ENCODE data around the gene GRAMD4.
"Not testable (repeated sequence)": the region's sequence is repeated elsewhere in the genome, so short reads cannot be mapped to it uniquely, and the experiment has no call there.

Gene GRAMD4

DNA sequence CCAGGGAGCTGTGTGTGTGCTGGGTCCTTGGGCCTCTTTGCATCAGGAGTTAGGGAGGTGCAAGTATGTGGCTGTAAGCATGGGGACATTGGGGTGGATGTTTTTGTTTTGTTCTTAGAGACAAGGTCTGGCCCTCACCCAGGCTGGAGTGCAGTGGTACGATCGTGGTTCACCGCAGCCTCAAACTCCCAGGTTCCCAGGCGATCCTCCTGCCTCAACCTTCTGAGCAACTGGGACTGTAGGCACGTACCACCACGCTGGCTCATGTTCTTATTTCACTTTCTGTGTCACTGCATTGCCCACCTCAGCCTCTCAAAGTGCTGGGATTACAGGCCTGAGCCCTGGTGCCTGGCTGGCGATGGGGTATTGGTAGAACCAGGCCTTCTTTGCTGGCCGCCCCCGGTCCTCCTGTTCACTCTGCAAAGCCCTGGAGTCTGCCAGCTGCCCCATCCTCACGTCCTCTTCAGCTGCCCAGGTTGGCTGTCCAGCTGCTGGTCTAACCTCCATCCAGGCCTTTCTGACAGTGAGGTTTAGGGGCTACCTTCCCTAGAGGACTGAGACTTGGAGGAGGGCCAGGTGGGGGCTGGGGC is 851 bp upstream of the GRAMD4 start:
- peaks cover 44% of the 10 kb centered on the region for H3K4me1 ChIP-seq (ENCODE audit: control insufficient read depth, insufficient read depth, low read length)

DNA sequence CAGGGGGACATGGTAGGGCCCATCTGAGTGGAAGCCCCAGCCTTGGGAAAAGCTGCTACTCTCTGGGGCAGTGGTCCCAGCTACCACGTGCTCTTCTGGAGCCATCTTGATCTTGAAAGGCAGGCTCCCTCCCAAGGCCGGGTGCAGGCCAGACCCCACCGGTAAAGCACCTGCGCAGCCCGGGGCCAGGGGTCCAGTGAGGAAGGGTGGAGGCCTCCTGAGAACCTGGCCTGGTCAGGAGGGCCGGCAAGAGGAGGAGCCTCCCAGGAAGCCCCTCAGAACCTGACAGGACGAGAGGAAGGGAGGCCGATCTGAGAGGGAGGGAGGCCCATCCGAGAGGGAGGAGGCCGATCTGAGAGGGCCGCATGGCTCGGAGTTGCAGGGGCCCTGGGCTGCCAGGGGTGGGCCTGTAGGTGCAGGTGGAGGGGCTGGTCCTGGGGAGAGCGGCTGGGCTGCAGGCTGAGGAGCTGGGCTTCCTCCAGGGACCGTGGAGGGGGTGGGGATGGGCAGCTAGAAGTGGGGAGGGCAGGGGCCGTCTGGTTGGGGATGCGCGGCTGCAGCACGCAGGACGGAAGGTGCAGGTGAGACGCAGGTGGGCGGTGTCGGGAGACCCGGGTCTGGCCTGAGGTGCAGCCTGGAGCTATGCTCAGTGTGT is 529 bp downstream of the GRAMD4 start:
- Histone ChIP-seq H3K9me3 (ENCODE audit: control insufficient read depth, low read length) (no peaks in the 10 kb centered on the region), H3K4me1 (ENCODE audit: control insufficient read depth, insufficient read depth, low read length) (peaks cover 48% of the 10 kb centered on the region), H3K36me3 (ENCODE audit: control insufficient read depth, insufficient read depth, low read length) (no peaks in the 10 kb centered on the region), H3K27me3 (ENCODE audit: control insufficient read depth, insufficient read depth, low read length) (no peaks in the 10 kb centered on the region), H3K9ac (ENCODE audit: low read length) (no peak overlapping the region), H3K4me3 (ENCODE audit: low read length) (no peak overlapping the region)

More for the DNA sequence above, 851 bp upstream of the GRAMD4 start:
- Histone ChIP-seq H3K9me3 (ENCODE audit: control insufficient read depth, low read length) (no peaks in the 10 kb centered on the region), H3K36me3 (ENCODE audit: control insufficient read depth, insufficient read depth, low read length) (no peaks in the 10 kb centered on the region), H3K4me3 (ENCODE audit: low read length) (no peak overlapping the region), H3K27me3 (ENCODE audit: control insufficient read depth, insufficient read depth, low read length) (no peaks in the 10 kb centered on the region), H3K9ac (ENCODE audit: low read length) (no peak overlapping the region)

DNA sequence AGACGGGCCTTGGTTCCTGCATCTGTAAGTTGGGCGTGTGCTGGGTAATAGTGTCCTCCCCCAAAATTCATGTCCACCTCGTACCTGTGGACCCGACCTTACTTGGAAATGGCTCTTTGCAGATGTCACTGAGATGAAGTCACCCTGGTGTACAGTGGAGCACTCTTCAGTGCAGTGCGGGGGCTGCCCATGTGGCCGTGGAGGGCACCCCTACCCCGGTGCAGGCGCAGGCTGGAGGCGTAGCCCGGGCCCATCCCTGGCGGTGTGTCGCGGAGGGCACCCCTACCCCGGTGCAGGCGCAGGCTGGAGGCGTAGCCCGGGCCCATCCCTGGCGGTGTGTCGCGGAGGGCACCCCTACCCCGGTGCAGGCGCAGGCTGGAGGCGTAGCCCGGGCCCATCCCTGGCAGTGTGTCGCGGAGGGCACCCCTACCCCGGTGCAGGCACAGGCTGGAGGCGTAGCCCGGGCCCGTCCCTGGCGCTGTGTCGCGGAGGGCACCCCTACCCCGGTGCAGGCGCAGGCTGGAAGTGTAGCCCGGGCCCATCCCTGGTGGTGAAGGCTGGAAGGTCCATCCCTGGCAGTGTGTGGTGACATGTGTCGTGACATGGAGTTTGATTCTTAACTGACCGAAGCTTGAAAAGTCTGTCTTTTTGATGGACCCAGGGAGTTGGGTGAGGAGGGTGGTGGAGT is 1.2 kb downstream of the GRAMD4 start:
- peaks cover 48% of the 10 kb centered on the region for H3K4me1 ChIP-seq (ENCODE audit: control insufficient read depth, insufficient read depth, low read length)
- not testable (repeated sequence) for H3K4me3 ChIP-seq (ENCODE audit: low read length); H3K27me3 ChIP-seq (ENCODE audit: control insufficient read depth, insufficient read depth, low read length); H3K9ac ChIP-seq (ENCODE audit: low read length); H3K36me3 ChIP-seq (ENCODE audit: control insufficient read depth, insufficient read depth, low read length); H3K9me3 ChIP-seq (ENCODE audit: control insufficient read depth, low read length)

DNA sequence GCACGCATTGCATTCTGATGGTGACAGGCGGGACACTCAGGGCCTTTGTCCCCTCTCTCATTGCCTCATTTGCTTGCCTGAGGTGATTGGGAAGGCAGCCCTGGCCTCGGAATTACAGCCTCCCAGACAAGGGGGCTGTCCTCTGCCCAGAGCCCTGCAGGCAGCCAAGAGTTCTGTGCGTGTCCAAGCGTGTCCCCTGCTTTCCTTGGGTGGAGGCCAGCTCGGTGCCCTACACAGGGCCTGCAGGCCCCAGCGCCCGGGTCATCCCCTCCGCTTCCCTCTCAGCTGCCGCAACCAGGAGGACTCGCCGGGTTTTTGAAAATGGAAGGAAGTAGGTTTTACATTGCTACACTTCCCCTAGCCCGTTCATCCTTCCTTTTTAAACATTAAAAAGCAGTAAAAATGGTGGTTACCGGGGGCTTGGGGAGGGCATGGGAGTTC is 1.9 kb downstream of the GRAMD4 start:
- Histone ChIP-seq H3K9ac (ENCODE audit: low read length) (no peak overlapping the region), H3K4me3 (ENCODE audit: low read length) (no peak overlapping the region), H3K9me3 (ENCODE audit: control insufficient read depth, low read length) (no peaks in the 10 kb centered on the region), H3K27me3 (ENCODE audit: control insufficient read depth, insufficient read depth, low read length) (no peaks in the 10 kb centered on the region), H3K4me1 (ENCODE audit: control insufficient read depth, insufficient read depth, low read length) (peaks cover 45% of the 10 kb centered on the region), H3K36me3 (ENCODE audit: control insufficient read depth, insufficient read depth, low read length) (no peaks in the 10 kb centered on the region)

DNA sequence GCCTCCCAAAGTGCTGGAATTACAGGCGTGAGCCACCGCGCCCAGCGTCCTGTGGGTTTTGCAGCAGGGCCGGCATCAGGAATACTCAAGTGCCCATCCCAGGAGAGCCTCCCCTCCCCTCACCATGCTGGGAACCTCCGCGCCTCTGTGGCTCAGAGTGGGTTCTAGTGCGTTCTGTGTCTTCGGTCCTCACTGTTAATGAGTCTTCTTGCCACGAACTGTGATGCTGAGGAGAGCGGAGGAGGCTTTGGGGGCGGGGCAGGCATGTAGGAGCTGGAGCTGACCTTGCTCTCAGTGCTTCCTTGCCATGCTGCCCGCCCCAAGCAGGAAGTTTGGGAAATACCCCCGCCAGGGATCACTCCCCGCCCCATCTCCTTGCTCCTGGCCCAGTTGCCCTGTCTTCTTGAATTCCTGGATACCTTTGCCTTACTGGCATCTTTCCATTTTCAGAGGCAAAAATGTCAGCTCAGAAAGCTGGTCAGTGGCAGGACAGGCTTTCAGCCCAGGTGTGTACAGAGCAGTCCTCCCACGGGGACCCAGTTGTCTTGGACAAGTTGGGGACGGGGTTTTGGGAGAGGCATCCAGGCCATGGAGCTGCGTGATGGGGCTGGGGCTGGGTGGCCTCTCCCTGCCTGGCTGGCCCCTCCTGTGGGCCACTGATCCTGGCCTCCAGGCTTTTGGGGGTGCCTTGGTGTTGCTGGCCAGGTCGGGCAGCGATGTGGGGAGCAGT is 5.1 kb downstream of the GRAMD4 start:
- no peaks in the 10 kb centered on the region for H3K36me3 ChIP-seq (ENCODE audit: control insufficient read depth, insufficient read depth, low read length)
- H3K9me3 ChIP-seq (ENCODE audit: control insufficient read depth, low read length): no peaks in the 10 kb centered on the region
- peaks cover 14% of the 10 kb centered on the region for H3K4me1 ChIP-seq (ENCODE audit: control insufficient read depth, insufficient read depth, low read length)
- H3K27me3 ChIP-seq (ENCODE audit: control insufficient read depth, insufficient read depth, low read length): no peaks in the 10 kb centered on the region
- H3K4me3 ChIP-seq (ENCODE audit: low read length): no peak overlapping the region
- no peak overlapping the region for H3K9ac ChIP-seq (ENCODE audit: low read length)

DNA sequence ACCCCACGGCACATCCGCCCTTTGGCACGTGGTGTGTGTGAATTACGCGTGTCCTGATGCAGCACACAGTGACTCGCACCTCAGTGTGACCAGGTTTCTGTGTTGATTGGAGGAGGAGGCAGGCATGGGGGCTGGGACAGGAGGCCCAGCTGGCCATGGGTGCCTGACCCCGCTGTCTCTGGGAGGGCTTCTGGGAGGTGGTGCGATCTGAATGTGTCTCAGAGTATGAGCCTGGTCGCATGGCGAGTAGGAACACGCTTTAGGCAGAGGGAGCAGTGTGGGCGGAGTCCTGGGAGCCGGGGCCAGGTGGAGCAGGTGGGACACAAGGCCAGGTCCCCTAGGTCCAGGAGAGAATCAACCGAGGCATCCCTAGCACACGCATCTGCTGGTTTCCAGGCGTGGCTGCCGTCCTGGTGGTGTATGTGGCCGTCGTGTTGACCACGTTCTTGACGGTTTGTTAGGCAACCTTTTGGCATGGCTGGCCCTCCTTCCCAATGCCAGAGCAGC is 5.7 kb downstream of the GRAMD4 start:
- H3K4me1 ChIP-seq (ENCODE audit: control insufficient read depth, insufficient read depth, low read length): peaks cover 11% of the 10 kb centered on the region
- no peaks in the 10 kb centered on the region for H3K9me3 ChIP-seq (ENCODE audit: control insufficient read depth, low read length)
- no peak overlapping the region for H3K4me3 ChIP-seq (ENCODE audit: low read length)
- no peak overlapping the region for H3K9ac ChIP-seq (ENCODE audit: low read length)
- no peaks in the 10 kb centered on the region for H3K36me3 ChIP-seq (ENCODE audit: control insufficient read depth, insufficient read depth, low read length)
- no peaks in the 10 kb centered on the region for H3K27me3 ChIP-seq (ENCODE audit: control insufficient read depth, insufficient read depth, low read length)

DNA sequence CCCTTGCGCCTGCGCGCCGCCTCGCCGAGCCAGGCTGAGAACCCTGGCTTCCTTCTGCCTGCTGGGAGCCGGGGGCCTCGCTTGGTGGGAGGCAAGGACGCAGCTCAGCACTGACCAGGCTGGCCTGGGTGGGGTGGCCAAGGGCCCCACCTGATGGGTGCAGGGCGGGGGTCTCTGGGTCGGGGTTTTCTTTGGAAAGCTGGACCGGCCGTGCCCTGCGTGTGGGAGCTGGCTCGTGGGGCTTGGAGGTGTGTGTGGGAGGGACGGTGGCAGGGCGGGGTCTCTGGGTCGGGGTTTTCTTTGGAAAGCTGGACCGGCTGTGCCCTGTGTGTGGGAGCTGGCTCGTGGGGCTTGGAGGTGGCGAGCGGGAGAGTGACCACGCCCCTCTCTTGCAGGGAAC is 6.2 kb downstream of the GRAMD4 start:
- H3K9ac ChIP-seq (ENCODE audit: low read length): no peak overlapping the region
- no peaks in the 10 kb centered on the region for H3K9me3 ChIP-seq (ENCODE audit: control insufficient read depth, low read length)
- peaks cover 10% of the 10 kb centered on the region for H3K4me1 ChIP-seq (ENCODE audit: control insufficient read depth, insufficient read depth, low read length)
- H3K36me3 ChIP-seq (ENCODE audit: control insufficient read depth, insufficient read depth, low read length): no peaks in the 10 kb centered on the region
- no peaks in the 10 kb centered on the region for H3K27me3 ChIP-seq (ENCODE audit: control insufficient read depth, insufficient read depth, low read length)
- H3K4me3 ChIP-seq (ENCODE audit: low read length): no peak overlapping the region

DNA sequence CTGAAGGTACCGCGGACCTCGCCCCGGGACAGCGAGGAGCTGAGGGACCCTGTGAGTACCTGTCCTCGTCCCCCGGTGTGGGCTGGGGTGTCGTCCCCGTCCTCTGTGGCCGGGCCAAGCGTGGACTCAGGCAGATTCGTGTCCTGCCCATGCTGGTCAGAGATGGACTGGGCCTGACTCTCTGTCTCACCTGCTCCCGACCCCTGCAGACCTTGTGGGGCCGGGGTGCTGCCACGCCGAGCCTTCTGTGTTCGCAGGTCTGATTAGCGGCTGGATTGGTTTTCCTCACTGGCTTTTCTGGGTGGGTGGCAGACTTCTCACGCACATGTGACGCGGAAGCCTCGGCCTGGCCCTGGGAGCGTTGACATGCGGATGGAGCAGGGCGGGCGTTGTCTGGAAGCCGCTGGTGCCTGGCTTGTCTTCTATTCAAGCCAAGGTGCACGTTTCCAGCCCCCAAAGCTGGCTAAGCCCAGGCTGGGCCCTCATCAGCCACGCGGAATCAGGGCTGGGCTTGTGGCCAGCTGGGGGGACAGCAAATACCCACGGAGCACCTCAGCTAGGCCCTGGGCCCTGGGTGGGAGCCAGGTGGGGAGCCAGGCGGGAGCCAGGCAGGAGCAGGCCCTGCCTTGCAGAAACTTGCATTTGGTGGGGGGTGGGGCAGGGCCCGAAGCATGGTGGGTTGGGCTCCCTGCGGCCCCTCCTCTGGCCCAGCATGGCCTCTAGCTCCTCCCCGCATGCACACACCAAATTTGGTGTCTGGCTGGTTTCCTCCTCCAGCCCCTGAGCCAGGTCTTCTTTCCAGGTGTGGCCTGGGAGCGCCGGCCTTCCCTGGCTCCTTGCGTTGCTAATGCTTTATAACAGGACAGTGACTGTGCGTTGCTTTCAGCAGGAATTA is 7.0 kb downstream of the GRAMD4 start:
- H3K4me3 ChIP-seq (ENCODE audit: low read length): no peak overlapping the region
- H3K9ac ChIP-seq (ENCODE audit: low read length): no peak overlapping the region
- H3K27me3 ChIP-seq (ENCODE audit: control insufficient read depth, insufficient read depth, low read length): no peaks in the 10 kb centered on the region
- H3K9me3 ChIP-seq (ENCODE audit: control insufficient read depth, low read length): no peaks in the 10 kb centered on the region
- no peaks in the 10 kb centered on the region for H3K36me3 ChIP-seq (ENCODE audit: control insufficient read depth, insufficient read depth, low read length)
- H3K4me1 ChIP-seq (ENCODE audit: control insufficient read depth, insufficient read depth, low read length): peaks cover 10% of the 10 kb centered on the region

DNA sequence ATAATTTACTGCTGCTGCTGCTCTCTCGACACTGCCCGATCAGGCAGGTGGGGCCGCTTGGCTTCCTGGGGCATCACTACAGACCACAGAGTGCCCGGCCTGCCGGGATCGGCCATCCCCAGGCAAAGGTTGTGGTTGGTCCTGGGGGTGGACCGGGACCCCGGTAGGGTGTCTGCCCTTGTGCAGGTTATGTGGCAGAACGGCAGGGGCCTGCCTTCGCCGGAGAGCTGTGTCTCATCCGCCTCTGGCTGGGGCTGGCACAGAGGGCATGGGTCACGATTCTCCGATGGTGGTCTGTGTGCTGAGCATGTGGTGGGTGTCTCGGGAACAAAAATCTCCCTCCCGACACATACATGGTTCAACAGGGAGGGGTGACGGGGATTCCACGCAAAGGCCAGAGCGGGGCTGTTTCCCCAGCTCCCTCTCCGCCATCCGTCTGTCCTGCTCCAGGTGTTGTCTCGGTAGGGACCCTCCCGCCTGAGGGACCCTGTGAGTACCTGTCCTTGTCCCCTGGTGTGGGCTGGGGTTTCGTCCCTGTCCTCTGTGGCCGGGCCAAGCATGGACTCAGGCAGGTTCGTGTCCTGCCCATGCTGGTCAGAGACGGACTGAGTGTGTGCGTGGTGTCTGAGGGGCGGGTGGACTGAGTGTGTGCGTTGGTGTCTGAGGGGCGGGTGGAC is 7.8 kb downstream of the GRAMD4 start:
- Histone ChIP-seq H3K27me3 (ENCODE audit: control insufficient read depth, insufficient read depth, low read length) (no peaks in the 10 kb centered on the region), H3K4me3 (ENCODE audit: low read length) (no peak overlapping the region), H3K9me3 (ENCODE audit: control insufficient read depth, low read length) (no peaks in the 10 kb centered on the region), H3K4me1 (ENCODE audit: control insufficient read depth, insufficient read depth, low read length) (peaks cover 16% of the 10 kb centered on the region), H3K36me3 (ENCODE audit: control insufficient read depth, insufficient read depth, low read length) (no peaks in the 10 kb centered on the region), H3K9ac (ENCODE audit: low read length) (no peak overlapping the region)

DNA sequence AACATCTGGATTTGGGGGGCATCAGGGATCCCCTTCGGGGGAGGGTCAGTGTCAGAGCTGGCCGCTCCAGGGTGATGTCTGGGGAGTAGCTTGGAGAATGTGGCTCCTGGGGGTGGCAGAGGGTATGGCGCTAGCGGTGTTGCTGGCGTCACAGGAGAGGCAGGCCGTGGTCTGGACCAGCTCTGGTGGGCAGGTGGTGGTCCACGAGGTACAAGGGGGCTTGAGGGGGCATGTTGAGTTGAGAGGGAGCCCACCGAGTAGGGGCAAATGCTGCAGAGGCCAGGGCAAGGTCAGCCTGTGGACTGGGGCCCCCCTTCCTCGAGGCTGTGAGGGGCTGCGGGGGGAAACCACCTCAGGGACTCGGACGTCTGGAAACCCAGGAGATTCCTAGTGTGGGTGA is 8.6 kb downstream of the GRAMD4 start:
- H3K36me3 ChIP-seq (ENCODE audit: control insufficient read depth, insufficient read depth, low read length): no peaks in the 10 kb centered on the region
- H3K4me1 ChIP-seq (ENCODE audit: control insufficient read depth, insufficient read depth, low read length): peaks cover 15% of the 10 kb centered on the region
- H3K4me3 ChIP-seq (ENCODE audit: low read length): no peak overlapping the region
- H3K9me3 ChIP-seq (ENCODE audit: control insufficient read depth, low read length): no peaks in the 10 kb centered on the region
- H3K27me3 ChIP-seq (ENCODE audit: control insufficient read depth, insufficient read depth, low read length): no peaks in the 10 kb centered on the region
- H3K9ac ChIP-seq (ENCODE audit: low read length): no peak overlapping the region

DNA sequence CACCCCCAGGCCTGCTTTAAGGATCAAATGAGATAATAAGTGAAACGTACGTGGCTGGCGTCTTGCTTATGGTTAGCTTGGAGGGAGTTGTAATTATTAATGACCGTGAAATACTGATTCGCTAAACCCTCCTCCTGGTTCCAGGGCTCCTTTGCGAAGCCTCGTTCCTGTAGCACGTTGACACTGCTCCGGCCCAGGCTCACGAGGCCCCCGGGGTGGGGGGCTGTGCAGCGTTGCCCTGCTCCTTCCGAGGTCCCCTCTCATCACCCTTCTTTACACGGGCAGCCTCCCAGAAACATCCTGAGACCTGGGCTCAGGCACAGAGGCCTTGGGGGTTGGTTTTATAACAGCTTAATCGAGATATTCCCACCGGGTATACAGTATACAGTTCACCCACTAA is 9.1 kb downstream of the GRAMD4 start:
- Histone ChIP-seq H3K4me3 (ENCODE audit: low read length) (no peak overlapping the region), H3K4me1 (ENCODE audit: control insufficient read depth, insufficient read depth, low read length) (peaks cover 18% of the 10 kb centered on the region), H3K36me3 (ENCODE audit: control insufficient read depth, insufficient read depth, low read length) (no peaks in the 10 kb centered on the region), H3K27me3 (ENCODE audit: control insufficient read depth, insufficient read depth, low read length) (no peaks in the 10 kb centered on the region), H3K9me3 (ENCODE audit: control insufficient read depth, low read length) (no peaks in the 10 kb centered on the region), H3K9ac (ENCODE audit: low read length) (no peak overlapping the region)
